Activated T-helper 2 cell treated with anti-CD3 and anti-CD28 coated beads, Interferon-gamma antibody, Interleukin-2, Interleukin-4, amounts not matched to agents 10 μg/mL and 5 μg/mL and 100 μg/mL, durations not matched to agents 14 hours and 24 hours and 36 hours (primary cell): ENCODE data around the gene IDH3A. TPM values are rescaled to one million over a fixed set of nuclear protein-coding genes. Genes with fewer than 3 reads are reported as not detected.

Source experiments
- DNase-seq: peaks from one replicate; pipeline ENCODE4 v3.0.0; 2021; ENCODE audit warnings: low spot score
- H3K27ac Mint-ChIP-seq: one replicate; pipeline ENCODE4 v1.8.0; 2021; ENCODE audit warnings: mixed read lengths
- H3K27me3 Mint-ChIP-seq: one replicate; pipeline ENCODE4 v1.8.0; 2021; ENCODE audit warnings: low read depth, mixed read lengths
- H3K36me3 Mint-ChIP-seq: one replicate; pipeline ENCODE4 v1.8.0; 2021; ENCODE audit warnings: low read depth, mixed read lengths
- H3K4me1 Mint-ChIP-seq: one replicate; pipeline ENCODE4 v1.8.0; 2021; ENCODE audit warnings: low read depth, mixed read lengths
- H3K4me3 Mint-ChIP-seq: one replicate; pipeline ENCODE4 v1.8.0; 2021; ENCODE audit warnings: low read depth, mild to moderate bottlenecking, moderate library complexity, mixed read lengths
- H3K9me3 Mint-ChIP-seq: one replicate; pipeline ENCODE4 v1.8.0; 2021; ENCODE audit warnings: mixed read lengths
- intact Hi-C: fragments of 100-400 bp; cut with micrococcal nuclease; formaldehyde crosslinking; loops from one replicate; pipeline ENCODE4 v1.15.1; 2023
- total RNA-seq: library from RNA; stranded (reverse); gene quantifications from 2 replicates; pipeline ENCODE4 v1.2.3, GENCODE V29; 2022

Gene IDH3A
- total RNA-seq, 1 donor from 2014 or later = 132 TPM

- no peaks in the 10 kb centered on the region for H3K9me3 Mint-ChIP-seq
- H3K4me3 Mint-ChIP-seq = no peak overlapping the region
- DNase-seq = no peak
- H3K27ac Mint-ChIP-seq = no peak overlapping the region
- H3K4me1 Mint-ChIP-seq = peaks cover 26% of the 10 kb centered on the region
- intact Hi-C loops = loop anchor here (5.0 kb wide), 1 partner anchor 55 kb away; the partner anchor contains the start of gene ACSBG1
- H3K27me3 Mint-ChIP-seq = no peaks in the 10 kb centered on the region
- H3K36me3 Mint-ChIP-seq = peaks cover 17% of the 10 kb centered on the region
These were observed 28.3 kb downstream of the IDH3A start for GRCh38 chr15:78177447-78177873.

GRCh38 chr15:78178064-78178463 is 28.9 kb downstream of the IDH3A start:
- intact Hi-C loops = loop anchor here (5.0 kb wide), 1 partner anchor 54 kb away; the partner anchor contains the start of gene ACSBG1
- Mint-ChIP-seq H3K4me3 (no peak overlapping the region), H3K9me3 (no peaks in the 10 kb centered on the region), H3K4me1 (peaks cover 22% of the 10 kb centered on the region), H3K27ac (no peak overlapping the region), H3K36me3 (peaks cover 11% of the 10 kb centered on the region), H3K27me3 (no peaks in the 10 kb centered on the region)
- no peak for DNase-seq

- Mint-ChIP-seq H3K4me1 (peaks cover 11% of the 10 kb centered on the region), H3K4me3 (no peak overlapping the region), H3K27ac (no peak overlapping the region), H3K9me3 (no peaks in the 10 kb centered on the region), H3K27me3 (no peaks in the 10 kb centered on the region), H3K36me3 (peaks cover 3% of the 10 kb centered on the region)
- DNase-seq = no peak
- intact Hi-C loops = loop anchor here (5.0 kb wide), 1 partner anchor 53 kb away; the partner anchor contains the start of gene ACSBG1
These were observed 30.2 kb downstream of the IDH3A start for GRCh38 chr15:78179286-78179840.

- Mint-ChIP-seq H3K27ac (no peak overlapping the region), H3K36me3 (no peaks in the 10 kb centered on the region), H3K9me3 (no peaks in the 10 kb centered on the region), H3K4me3 (no peak overlapping the region), H3K27me3 (peaks cover 4% of the 10 kb centered on the region), H3K4me1 (peaks cover 6% of the 10 kb centered on the region)
- intact Hi-C loops = loop anchor here (5.0 kb wide), 1 partner anchor 52 kb away; the partner anchor contains the start of gene ACSBG1
- no peak for DNase-seq
These were observed 30.7 kb downstream of the IDH3A start for GRCh38 chr15:78179906-78180305.

GRCh38 chr15:78182336-78182700 is 33.2 kb downstream of the IDH3A start:
- no peak overlapping the region for H3K27ac Mint-ChIP-seq

GRCh38 chr15:78182821-78183220 is 33.7 kb downstream of the IDH3A start:
- DNase-seq = no peak
- intact Hi-C loops = no loop called here
- H3K9me3 Mint-ChIP-seq = no peaks in the 10 kb centered on the region
- H3K4me3 Mint-ChIP-seq = no peak overlapping the region
- no peaks in the 10 kb centered on the region for H3K36me3 Mint-ChIP-seq
- no peak overlapping the region for H3K27ac Mint-ChIP-seq
- H3K27me3 Mint-ChIP-seq = peaks cover 12% of the 10 kb centered on the region
- peaks cover under 1% of the 10 kb centered on the region for H3K4me1 Mint-ChIP-seq

More at GRCh38 chr15:78182336-78182700, 33.2 kb downstream of the IDH3A start:
- intact Hi-C loops = no loop called here
- H3K4me1 Mint-ChIP-seq = peaks cover 2% of the 10 kb centered on the region
- no peaks in the 10 kb centered on the region for H3K9me3 Mint-ChIP-seq
- peaks cover 12% of the 10 kb centered on the region for H3K27me3 Mint-ChIP-seq
- H3K36me3 Mint-ChIP-seq = no peaks in the 10 kb centered on the region
- H3K4me3 Mint-ChIP-seq = no peak overlapping the region
- DNase-seq = no peak

- Mint-ChIP-seq H3K27ac (no peak overlapping the region), H3K9me3 (peaks cover 3% of the 10 kb centered on the region), H3K36me3 (no peaks in the 10 kb centered on the region), H3K27me3 (peaks cover 12% of the 10 kb centered on the region), H3K4me3 (no peak overlapping the region), H3K4me1 (no peaks in the 10 kb centered on the region)
- DNase-seq = no peak
- intact Hi-C loops = loop anchor here (10.0 kb wide), 1 partner anchor 228 kb away; no protein-coding TSS in a partner anchor
These were observed 43.8 kb downstream of the IDH3A start for GRCh38 chr15:78192826-78193594.

- H3K27me3 Mint-ChIP-seq = peaks cover 12% of the 10 kb centered on the region
- DNase-seq = no peak
- intact Hi-C loops = loop anchor here (2.0 to 10.0 kb wide), 2 partner anchors 47 to 229 kb away; no protein-coding TSS in a partner anchor
- peaks cover 3% of the 10 kb centered on the region for H3K9me3 Mint-ChIP-seq
- no peak overlapping the region for H3K4me3 Mint-ChIP-seq
- no peaks in the 10 kb centered on the region for H3K36me3 Mint-ChIP-seq
- no peaks in the 10 kb centered on the region for H3K4me1 Mint-ChIP-seq
- H3K27ac Mint-ChIP-seq = no peak overlapping the region
These were observed 44.8 kb downstream of the IDH3A start for GRCh38 chr15:78193731-78194567.

- H3K4me1 Mint-ChIP-seq = no peaks in the 10 kb centered on the region
- H3K27me3 Mint-ChIP-seq = peaks cover 12% of the 10 kb centered on the region
- intact Hi-C loops = loop anchor here (2.0 to 10.0 kb wide), 2 partner anchors 46 to 230 kb away; no protein-coding TSS in a partner anchor
- no peaks in the 10 kb centered on the region for H3K36me3 Mint-ChIP-seq
- no peak for DNase-seq
- H3K4me3 Mint-ChIP-seq = no peak overlapping the region
- no peak overlapping the region for H3K27ac Mint-ChIP-seq
- peaks cover 3% of the 10 kb centered on the region for H3K9me3 Mint-ChIP-seq
These were observed 45.4 kb downstream of the IDH3A start for GRCh38 chr15:78194568-78194925.

GRCh38 chr15:78195735-78196201 is 46.6 kb downstream of the IDH3A start:
- Mint-ChIP-seq H3K4me1 (no peaks in the 10 kb centered on the region), H3K36me3 (no peaks in the 10 kb centered on the region), H3K4me3 (no peak overlapping the region), H3K27ac (no peak overlapping the region), H3K9me3 (peaks cover under 1% of the 10 kb centered on the region), H3K27me3 (peaks cover 8% of the 10 kb centered on the region)
- intact Hi-C loops = loop anchor here (1.0 to 10.0 kb wide), 4 partner anchors 45 to 231 kb away; partner anchors contain the start of gene CIB2
- peak; percentile 23 for DNase-seq

GRCh38 chr15:78197632-78198031 is 48.5 kb downstream of the IDH3A start:
- H3K27ac Mint-ChIP-seq = no peak overlapping the region

GRCh38 chr15:78200276-78200930 is 51.2 kb downstream of the IDH3A start:
- H3K36me3 Mint-ChIP-seq = no peaks in the 10 kb centered on the region
- H3K27ac Mint-ChIP-seq = no peak overlapping the region
- DNase-seq = no peak
- no peak overlapping the region for H3K4me3 Mint-ChIP-seq
- H3K4me1 Mint-ChIP-seq = no peaks in the 10 kb centered on the region
- peaks cover 3% of the 10 kb centered on the region for H3K27me3 Mint-ChIP-seq
- intact Hi-C loops = no loop called here
- no peaks in the 10 kb centered on the region for H3K9me3 Mint-ChIP-seq

More at GRCh38 chr15:78197632-78198031, 48.5 kb downstream of the IDH3A start:
- Mint-ChIP-seq H3K9me3 (no peaks in the 10 kb centered on the region), H3K36me3 (no peaks in the 10 kb centered on the region), H3K27me3 (peaks cover 3% of the 10 kb centered on the region), H3K4me1 (no peaks in the 10 kb centered on the region), H3K4me3 (no peak overlapping the region)
- intact Hi-C loops = loop anchor here (10.0 kb wide), 1 partner anchor 233 kb away; no protein-coding TSS in a partner anchor
- no peak for DNase-seq
